Left lung (tissue), 10 donors: ENCODE results near the gene CLTCL1. TPM values are rescaled to one million over a fixed set of nuclear protein-coding genes. Genes with fewer than 3 reads are reported as not detected.
"Not testable (repeated sequence)": the region's sequence is repeated elsewhere in the genome, so short reads cannot be mapped to it uniquely, and the experiment has no call there.

Source experiments
- ATAC-seq: fragments of 200-7000 bp; cut with Tn5 transposase; one replicate; pipeline ENCODE4 v1.9.1; 2020; ENCODE audit warnings: moderate library complexity
- DNase-seq, 4 donors: peaks; one replicate each; pipeline ENCODE4 v3.0.0-alpha.2; 2013 to 2020
- H3K27ac ChIP-seq, 2 donors: fragments of 200-600 bp; sonication (generic) in 1 of 2; one replicate each; pipeline versions ENCODE4 v1.5.0 to v1.8.0; 2020 to 2021
- H3K27me3 ChIP-seq, 2 donors: fragments of 200-600 bp; sonication (generic) in 1 of 2; one replicate each; pipeline versions ENCODE4 v1.5.0 to v1.8.0; 2020 to 2021
- H3K36me3 ChIP-seq, 2 donors: fragments of 200-600 bp; sonication (generic) in 1 of 2; one replicate each; pipeline versions ENCODE4 v1.5.0 to v1.8.0; 2020 to 2021
- H3K4me1 ChIP-seq, 2 donors: fragments of 200-600 bp; one replicate each; pipeline ENCODE4 v1.8.0; 2021
- H3K4me3 ChIP-seq, 2 donors: fragments of 200-600 bp; sonication (generic) in 1 of 2; one replicate each; pipeline versions ENCODE4 v1.5.0 to v1.8.0; 2020 to 2021; ENCODE audit warnings: mild to moderate bottlenecking in 1 of 2
- H3K9me3 ChIP-seq, 2 donors: fragments of 200-600 bp; sonication (generic) in 1 of 2; one replicate each; pipeline versions ENCODE4 v1.5.0 to v1.8.0; 2020 to 2021
- CTCF ChIP-seq, 2 donors: fragments of 200-600 bp; sonication (generic) in 1 of 2; IDR thresholded peaks; one replicate each; pipeline versions ENCODE4 v1.5.0 to v1.8.0; 2021; ENCODE audit warnings: antibody characterized with exemption in 2 of 2
- intact Hi-C, 2 donors: fragments of 100-400 bp; cut with DNase I; formaldehyde crosslinking; loops; one replicate each; pipeline versions ENCODE4 v1.11.2 to v1.14.2; 2022
- polyA plus RNA-seq, 6 donors: library from polyadenylated mRNA; unstranded; fragments of 120-200 nt; gene quantifications; one replicate each; pipeline ENCODE4 v1.2.1, GENCODE V29; 2013; ENCODE audit not compliant: insufficient read length in 6 of 6
- total RNA-seq, 2 donors: library from RNA; stranded (reverse); fragmentation: NEBNext Ultra II Directional; extraction: Animal tissue kit (Norgen Biotek cat#: 25700); gene quantifications; one replicate each; pipeline ENCODE4 v1.2.1, GENCODE V29; 2021
- donor health status: DM: no; HTN: yes; CAD: no.
- donor health status: DM: no; HTN: no; CAD: no.

CLTCL1 gene
- total and polyA plus RNA-seq, 8 donors = 5.7 to 11.3 (median 9.0) TPM

GRCh38 chr22:19207401-19207808, 84.1 kb downstream of the CLTCL1 start:
- Histone ChIP-seq H3K9me3 (no peaks in the 10 kb centered on the region), H3K36me3 (peaks cover 0 to 43% of the 10 kb centered on the region in 2 donors), H3K4me1 (no peaks in the 10 kb centered on the region), H3K27me3 (no peaks in the 10 kb centered on the region), H3K27ac (no peak overlapping the region), H3K4me3 (no peak overlapping the region)
- no peak for TF ChIP-seq CTCF (IDR thresholded peaks at IDR 0.05)
- ATAC-seq = no peak
- peak in 1 of 4 donors; percentile 2 for DNase-seq
- intact Hi-C loops = no loop called here

GRCh38 chr22:19206287-19206686, 85.2 kb downstream of the CLTCL1 start:
- Histone ChIP-seq H3K27me3 (no peaks in the 10 kb centered on the region), H3K27ac (no peak overlapping the region), H3K4me1 (no peaks in the 10 kb centered on the region), H3K9me3 (no peaks in the 10 kb centered on the region), H3K36me3 (peaks cover 0 to 47% of the 10 kb centered on the region in 2 donors), H3K4me3 (no peak overlapping the region)
- TF ChIP-seq CTCF (IDR thresholded peaks at IDR 0.05) = no peak
- peak in 1 of 4 donors; percentile 2 for DNase-seq
- ATAC-seq = no peak
- intact Hi-C loops = no loop called here

GRCh38 chr22:19204640-19205039, 86.9 kb downstream of the CLTCL1 start:
- Histone ChIP-seq H3K36me3 (peaks cover 0 to 54% of the 10 kb centered on the region in 2 donors), H3K4me3 (no peak overlapping the region), H3K27ac (no peak overlapping the region), H3K4me1 (no peaks in the 10 kb centered on the region), H3K9me3 (no peaks in the 10 kb centered on the region), H3K27me3 (no peaks in the 10 kb centered on the region)
- intact Hi-C loops = no loop called here
- ATAC-seq (no peak), DNase-seq (no peak)
- no peak for TF ChIP-seq CTCF (IDR thresholded peaks at IDR 0.05)

GRCh38 chr22:19203834-19204233, 87.7 kb downstream of the CLTCL1 start:
- H3K36me3 ChIP-seq = peaks cover 0 to 54% of the 10 kb centered on the region in 2 donors
- DNase-seq (no peak), ATAC-seq (no peak)
- no peaks in the 10 kb centered on the region for H3K27me3 ChIP-seq
- intact Hi-C loops = no loop called here
- no peak overlapping the region for H3K27ac ChIP-seq
- no peak for TF ChIP-seq CTCF (IDR thresholded peaks at IDR 0.05)
- H3K9me3 ChIP-seq = no peaks in the 10 kb centered on the region
- H3K4me1 ChIP-seq = no peaks in the 10 kb centered on the region
- H3K4me3 ChIP-seq = no peak overlapping the region

- peaks cover 0 to 53% of the 10 kb centered on the region in 2 donors for H3K36me3 ChIP-seq
- H3K27me3 ChIP-seq, H3K27ac ChIP-seq, H3K4me1 ChIP-seq, intact Hi-C loops, H3K4me3 ChIP-seq, H3K9me3 ChIP-seq, DNase-seq, ATAC-seq: not testable (repeated sequence)
Observed at GRCh38 chr22:19202799-19203186, 88.7 kb downstream of the CLTCL1 start.
